ENCODE results near the gene ADAM19.

DNA sequence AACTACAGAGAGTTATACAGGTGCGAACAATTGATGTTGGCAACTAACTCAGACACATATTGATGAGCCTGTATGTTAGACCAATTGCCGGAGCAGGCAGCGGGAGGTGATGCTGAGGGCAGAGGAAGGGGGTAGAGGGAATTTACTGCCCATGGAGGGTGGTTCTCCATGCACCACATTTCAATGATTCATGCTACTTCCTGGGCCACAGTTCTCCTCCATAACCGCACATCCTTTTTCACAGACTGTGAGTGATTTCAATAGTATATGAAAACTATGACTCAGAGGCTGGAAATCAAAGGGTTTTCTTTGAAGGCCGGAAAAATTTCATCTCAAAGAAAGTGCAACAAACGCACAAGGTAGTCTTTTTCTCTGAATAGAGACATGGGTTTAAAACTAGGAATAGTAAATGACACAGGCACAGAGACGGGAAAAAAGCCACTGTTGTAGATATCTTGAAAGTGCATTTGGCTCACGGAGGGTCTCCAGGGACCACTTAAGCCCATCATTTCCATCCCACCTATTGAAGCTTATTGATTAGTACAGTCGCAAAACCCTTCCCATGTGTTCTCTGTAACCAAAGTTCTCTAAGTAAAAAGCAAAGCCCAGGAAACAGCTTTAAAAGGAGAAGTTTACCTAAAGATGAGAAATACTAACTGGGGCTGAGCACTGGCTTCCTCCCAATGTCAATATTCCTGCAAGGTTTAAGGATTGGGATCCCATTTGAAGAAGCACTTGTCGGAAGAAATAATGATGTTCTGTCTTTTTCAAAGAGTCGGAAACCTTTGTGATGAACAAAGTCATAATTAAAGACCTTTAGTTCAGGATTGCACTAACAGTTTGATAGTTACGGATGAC lies 28.0 kb upstream of the ADAM19 start:
- TF ChIP-seq, protein P1, sequence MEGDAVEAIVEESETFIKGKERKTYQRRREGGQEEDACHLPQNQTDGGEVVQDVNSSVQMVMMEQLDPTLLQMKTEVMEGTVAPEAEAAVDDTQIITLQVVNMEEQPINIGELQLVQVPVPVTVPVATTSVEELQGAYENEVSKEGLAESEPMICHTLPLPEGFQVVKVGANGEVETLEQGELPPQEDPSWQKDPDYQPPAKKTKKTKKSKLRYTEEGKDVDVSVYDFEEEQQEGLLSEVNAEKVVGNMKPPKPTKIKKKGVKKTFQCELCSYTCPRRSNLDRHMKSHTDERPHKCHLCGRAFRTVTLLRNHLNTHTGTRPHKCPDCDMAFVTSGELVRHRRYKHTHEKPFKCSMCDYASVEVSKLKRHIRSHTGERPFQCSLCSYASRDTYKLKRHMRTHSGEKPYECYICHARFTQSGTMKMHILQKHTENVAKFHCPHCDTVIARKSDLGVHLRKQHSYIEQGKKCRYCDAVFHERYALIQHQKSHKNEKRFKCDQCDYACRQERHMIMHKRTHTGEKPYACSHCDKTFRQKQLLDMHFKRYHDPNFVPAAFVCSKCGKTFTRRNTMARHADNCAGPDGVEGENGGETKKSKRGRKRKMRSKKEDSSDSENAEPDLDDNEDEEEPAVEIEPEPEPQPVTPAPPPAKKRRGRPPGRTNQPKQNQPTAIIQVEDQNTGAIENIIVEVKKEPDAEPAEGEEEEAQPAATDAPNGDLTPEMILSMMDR (IDR thresholded peaks at IDR 0.05), result no peak
- TF ChIP-seq POLR2A (IDR thresholded peaks at IDR 0.05), result no peak
